HG02571 (cell line): Measurements from ENCODE around the gene KPNA4.
"Not testable (repeated sequence)": the region's sequence is repeated elsewhere in the genome, so short reads cannot be mapped to it uniquely, and the experiment has no call there.

ENCODE experiments used
- ATAC-seq: cut with Tn5 transposase; IDR thresholded peaks from one replicate; pipeline ENCODE4 v1.9.1; 2021; ENCODE audit warnings: mild to moderate bottlenecking, moderate library complexity; ENCODE audit not compliant: unreplicated experiment

KPNA4 gene

GRCh38 chr3:160565442-160566403, at the start of gene KPNA4:
Gene KPNA4 (minus strand): TSS chr3:160565571. CDS start chr3:160565282, 289 bp downstream.
- ATAC-seq, result peak; percentile 91

- no peak for ATAC-seq
Measured at GRCh38 chr3:160613661-160614060, 48.3 kb upstream of the KPNA4 start.

GRCh38 chr3:160612386-160613075, 47.2 kb upstream of the KPNA4 start:
- ATAC-seq, result no peak

- ATAC-seq, result no peak
Measured at GRCh38 chr3:160611141-160611540, 45.8 kb upstream of the KPNA4 start.

GRCh38 chr3:160608870-160609269, 43.5 kb upstream of the KPNA4 start:
- ATAC-seq, result no peak

GRCh38 chr3:160607826-160608225, 42.5 kb upstream of the KPNA4 start:
- no peak for ATAC-seq

- ATAC-seq, result no peak
Measured at GRCh38 chr3:160605315-160605714, 39.9 kb upstream of the KPNA4 start.

- ATAC-seq, result not testable (repeated sequence)
Measured at GRCh38 chr3:160603845-160604244, 38.5 kb upstream of the KPNA4 start.

- ATAC-seq, result no peak
Measured at GRCh38 chr3:160602259-160602658, 36.9 kb upstream of the KPNA4 start.

- ATAC-seq, result no peak
Measured at GRCh38 chr3:160601288-160601687, 35.9 kb upstream of the KPNA4 start.

- ATAC-seq, result no peak
Measured at GRCh38 chr3:160598865-160599264, 33.5 kb upstream of the KPNA4 start.

- ATAC-seq, result no peak
Measured at GRCh38 chr3:160588023-160588422, 22.7 kb upstream of the KPNA4 start.

GRCh38 chr3:160587105-160587504, 21.7 kb upstream of the KPNA4 start:
- ATAC-seq, result no peak

- ATAC-seq, result no peak
Measured at GRCh38 chr3:160586679-160587078, 21.3 kb upstream of the KPNA4 start.

GRCh38 chr3:160583451-160583850, 18.1 kb upstream of the KPNA4 start:
- no peak for ATAC-seq

- ATAC-seq, result no peak
Measured at GRCh38 chr3:160580938-160581337, 15.6 kb upstream of the KPNA4 start.

GRCh38 chr3:160577556-160578195, 12.3 kb upstream of the KPNA4 start:
- ATAC-seq, result no peak

- no peak for ATAC-seq
Measured at GRCh38 chr3:160577093-160577492, 11.7 kb upstream of the KPNA4 start.

GRCh38 chr3:160576621-160577020, 11.2 kb upstream of the KPNA4 start:
- no peak for ATAC-seq

- no peak for ATAC-seq
Measured at GRCh38 chr3:160575589-160575988, 10.2 kb upstream of the KPNA4 start.

- no peak for ATAC-seq
Measured at GRCh38 chr3:160574636-160575035, 9.3 kb upstream of the KPNA4 start.
